ENCODE data around the gene C17orf107. TPM values are rescaled to one million over a fixed set of nuclear protein-coding genes. Genes with fewer than 3 reads are reported as not detected.

Gene C17orf107
- total and polyA plus RNA-seq, 8 donors = 0.63 to 5.3 (median 1.2) TPM

DNA sequence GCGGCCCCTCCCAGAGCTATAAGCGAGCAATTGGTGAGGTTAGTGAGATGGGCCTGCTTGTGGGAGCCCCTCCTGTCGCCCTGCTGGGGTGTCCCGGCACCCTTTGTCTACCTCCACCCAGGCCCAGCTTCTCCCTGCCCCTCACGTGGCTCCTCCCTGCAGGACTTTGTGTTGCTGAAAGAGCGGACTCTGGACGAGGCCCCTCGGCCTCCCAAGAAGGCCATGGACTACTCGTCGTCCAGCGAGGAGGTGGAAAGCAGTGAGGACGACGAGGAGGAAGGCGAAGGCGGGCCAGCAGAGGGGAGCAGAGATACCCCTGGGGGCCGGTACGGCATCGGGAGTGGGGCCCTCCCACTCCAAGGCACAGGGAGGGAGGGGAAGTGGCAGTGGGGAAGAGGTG, 6.1 kb upstream of the C17orf107 start:
- H3K4me3 ChIP-seq = no peak overlapping the region
- H3K9me3 ChIP-seq = no peaks in the 10 kb centered on the region
- ATAC-seq (no peak), DNase-seq (peak in 1 of 4 donors; percentile 57)
- TF ChIP-seq, protein P1, sequence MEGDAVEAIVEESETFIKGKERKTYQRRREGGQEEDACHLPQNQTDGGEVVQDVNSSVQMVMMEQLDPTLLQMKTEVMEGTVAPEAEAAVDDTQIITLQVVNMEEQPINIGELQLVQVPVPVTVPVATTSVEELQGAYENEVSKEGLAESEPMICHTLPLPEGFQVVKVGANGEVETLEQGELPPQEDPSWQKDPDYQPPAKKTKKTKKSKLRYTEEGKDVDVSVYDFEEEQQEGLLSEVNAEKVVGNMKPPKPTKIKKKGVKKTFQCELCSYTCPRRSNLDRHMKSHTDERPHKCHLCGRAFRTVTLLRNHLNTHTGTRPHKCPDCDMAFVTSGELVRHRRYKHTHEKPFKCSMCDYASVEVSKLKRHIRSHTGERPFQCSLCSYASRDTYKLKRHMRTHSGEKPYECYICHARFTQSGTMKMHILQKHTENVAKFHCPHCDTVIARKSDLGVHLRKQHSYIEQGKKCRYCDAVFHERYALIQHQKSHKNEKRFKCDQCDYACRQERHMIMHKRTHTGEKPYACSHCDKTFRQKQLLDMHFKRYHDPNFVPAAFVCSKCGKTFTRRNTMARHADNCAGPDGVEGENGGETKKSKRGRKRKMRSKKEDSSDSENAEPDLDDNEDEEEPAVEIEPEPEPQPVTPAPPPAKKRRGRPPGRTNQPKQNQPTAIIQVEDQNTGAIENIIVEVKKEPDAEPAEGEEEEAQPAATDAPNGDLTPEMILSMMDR (IDR thresholded peaks at IDR 0.05) = no peak
- peaks cover 0 to 93% of the 10 kb centered on the region in 2 donors for H3K36me3 ChIP-seq
- H3K4me1 ChIP-seq = no peaks in the 10 kb centered on the region
- H3K27me3 ChIP-seq = no peaks in the 10 kb centered on the region
- intact Hi-C loops (cut with DNase I) = loop anchor here in 1 of 2 donors (5.0 to 10.0 kb wide), 2 partner anchors 101 to 188 kb away; partner anchors contain the start of gene PELP1
- H3K27ac ChIP-seq = no peak overlapping the region

DNA sequence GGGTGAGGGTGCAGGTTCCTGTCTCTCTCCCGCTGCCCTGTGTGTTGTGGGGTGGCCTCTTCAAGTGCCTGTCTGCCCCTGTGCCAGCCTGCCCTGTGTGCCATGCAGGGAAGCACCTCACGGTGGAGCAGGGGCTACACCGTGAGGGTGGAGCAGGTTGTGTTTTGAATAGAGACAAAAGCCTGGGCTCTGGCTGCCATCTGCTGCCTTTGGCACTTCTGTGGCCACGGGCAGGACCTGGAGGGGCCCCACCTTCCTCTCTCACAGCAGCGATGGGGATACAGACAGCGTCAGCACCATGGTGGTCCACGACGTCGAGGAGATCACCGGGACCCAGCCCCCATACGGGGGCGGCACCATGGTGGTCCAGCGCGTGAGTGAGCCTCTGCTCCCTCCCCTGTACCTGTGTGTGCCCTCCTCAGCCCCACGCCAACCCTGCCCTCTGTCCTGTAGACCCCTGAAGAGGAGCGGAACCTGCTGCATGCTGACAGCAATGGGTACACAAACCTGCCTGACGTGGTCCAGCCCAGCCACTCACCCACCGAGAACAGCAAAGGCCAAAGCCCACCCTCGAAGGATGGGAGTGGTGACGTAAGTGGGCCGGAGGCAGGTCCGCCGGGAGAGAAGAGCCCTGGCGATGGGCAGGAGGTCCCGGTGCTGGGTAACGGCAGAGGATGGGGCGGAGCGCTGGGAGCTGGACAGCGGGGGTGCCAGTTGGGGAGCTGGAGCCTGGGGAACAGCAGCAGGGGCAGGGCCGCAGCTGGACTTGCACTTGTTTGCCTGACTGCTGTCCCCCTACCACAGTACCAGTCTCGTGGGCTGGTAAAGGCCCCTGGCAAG, 5.4 kb upstream of the C17orf107 start:
- Histone ChIP-seq H3K9me3 (no peaks in the 10 kb centered on the region), H3K27ac (no peak overlapping the region), H3K27me3 (peaks cover 0 to under 1% of the 10 kb centered on the region in 2 donors), H3K36me3 (peaks cover 0 to 87% of the 10 kb centered on the region in 2 donors), H3K4me3 (no peak overlapping the region), H3K4me1 (peaks cover 0 to 5% of the 10 kb centered on the region in 2 donors)
- DNase-seq (peak in 1 of 4 donors; percentile 69), ATAC-seq (no peak)
- TF ChIP-seq, protein P1 (IDR thresholded peaks at IDR 0.05) = no peak
- intact Hi-C loops (cut with DNase I) = loop anchor here in 1 of 2 donors (5.0 to 10.0 kb wide), 2 partner anchors 102 to 189 kb away; partner anchors contain the start of gene PELP1

DNA sequence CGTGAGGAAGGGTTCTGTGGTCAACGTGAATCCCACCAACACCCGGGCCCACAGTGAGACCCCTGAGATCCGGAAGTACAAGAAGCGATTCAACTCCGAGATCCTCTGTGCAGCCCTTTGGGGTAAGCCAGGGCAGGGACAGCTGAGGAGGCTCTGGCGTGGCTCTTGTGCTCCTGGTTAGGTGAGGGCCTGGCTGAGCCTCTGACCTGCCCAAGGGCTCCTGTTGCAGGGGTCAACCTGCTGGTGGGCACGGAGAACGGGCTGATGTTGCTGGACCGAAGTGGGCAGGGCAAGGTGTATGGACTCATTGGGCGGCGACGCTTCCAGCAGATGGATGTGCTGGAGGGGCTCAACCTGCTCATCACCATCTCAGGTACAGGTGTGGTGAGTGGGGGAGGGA, 4.2 kb upstream of the C17orf107 start:
- TF ChIP-seq, protein P1 (IDR thresholded peaks at IDR 0.05) = no peak
- Histone ChIP-seq H3K4me3 (no peak overlapping the region), H3K4me1 (peaks cover 5 to 15% of the 10 kb centered on the region in 2 donors), H3K9me3 (no peaks in the 10 kb centered on the region), H3K27ac (no peak overlapping the region), H3K36me3 (peaks cover 0 to 75% of the 10 kb centered on the region in 2 donors), H3K27me3 (peaks cover 0 to 12% of the 10 kb centered on the region in 2 donors)
- DNase-seq = peak in 1 of 4 donors; percentile 65
- no peak for ATAC-seq
- intact Hi-C loops (cut with DNase I) = loop anchor here in 1 of 2 donors (10.0 kb wide), 1 partner anchor 190 kb away; the partner anchor contains the start of gene PELP1

DNA sequence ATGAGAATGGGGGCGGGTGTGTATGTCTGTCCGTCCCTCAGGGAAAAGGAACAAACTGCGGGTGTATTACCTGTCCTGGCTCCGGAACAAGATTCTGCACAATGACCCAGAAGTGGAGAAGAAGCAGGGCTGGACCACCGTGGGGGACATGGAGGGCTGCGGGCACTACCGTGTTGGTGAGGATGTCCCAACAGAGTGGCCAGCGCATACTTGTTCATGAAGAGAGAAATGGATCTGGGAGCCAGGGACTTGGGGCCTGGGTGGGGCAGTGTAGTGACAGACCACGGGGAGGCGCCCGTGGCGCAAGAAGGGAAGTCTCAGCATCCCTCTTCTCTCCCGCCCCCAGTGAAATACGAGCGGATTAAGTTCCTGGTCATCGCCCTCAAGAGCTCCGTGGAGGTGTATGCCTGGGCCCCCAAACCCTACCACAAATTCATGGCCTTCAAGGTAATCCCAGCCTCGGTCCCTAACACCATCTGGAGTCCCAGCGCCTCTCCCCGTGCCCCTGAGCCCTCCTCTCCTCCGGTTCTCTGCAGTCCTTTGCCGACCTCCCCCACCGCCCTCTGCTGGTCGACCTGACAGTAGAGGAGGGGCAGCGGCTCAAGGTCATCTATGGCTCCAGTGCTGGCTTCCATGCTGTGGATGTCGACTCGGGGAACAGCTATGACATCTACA, 3.5 kb upstream of the C17orf107 start:
- Histone ChIP-seq H3K4me1 (peaks cover 6 to 22% of the 10 kb centered on the region in 2 donors), H3K9me3 (no peaks in the 10 kb centered on the region), H3K27me3 (peaks cover 0 to 19% of the 10 kb centered on the region in 2 donors), H3K4me3 (no peak overlapping the region), H3K27ac (no peak overlapping the region), H3K36me3 (peaks cover 0 to 68% of the 10 kb centered on the region in 2 donors)
- ATAC-seq = no peak
- DNase-seq = peak in 1 of 4 donors; percentile 74
- TF ChIP-seq, protein P1 (IDR thresholded peaks at IDR 0.05) = no peak
- intact Hi-C loops (cut with DNase I) = loop anchor here in 1 of 2 donors (10.0 kb wide), 1 partner anchor 191 kb away; the partner anchor contains the start of gene PELP1
